HG02884 (cell line): ENCODE data around the gene C19orf67.
"Not testable (repeated sequence)": the region's sequence is repeated elsewhere in the genome, so short reads cannot be mapped to it uniquely, and the experiment has no call there.

ENCODE experiments used
- ATAC-seq: cut with Tn5 transposase; IDR thresholded peaks from one replicate; pipeline ENCODE4 v1.9.1; 2021; ENCODE audit warnings: mild to moderate bottlenecking, moderate library complexity; ENCODE audit not compliant: unreplicated experiment

The C19orf67 gene

DNA sequence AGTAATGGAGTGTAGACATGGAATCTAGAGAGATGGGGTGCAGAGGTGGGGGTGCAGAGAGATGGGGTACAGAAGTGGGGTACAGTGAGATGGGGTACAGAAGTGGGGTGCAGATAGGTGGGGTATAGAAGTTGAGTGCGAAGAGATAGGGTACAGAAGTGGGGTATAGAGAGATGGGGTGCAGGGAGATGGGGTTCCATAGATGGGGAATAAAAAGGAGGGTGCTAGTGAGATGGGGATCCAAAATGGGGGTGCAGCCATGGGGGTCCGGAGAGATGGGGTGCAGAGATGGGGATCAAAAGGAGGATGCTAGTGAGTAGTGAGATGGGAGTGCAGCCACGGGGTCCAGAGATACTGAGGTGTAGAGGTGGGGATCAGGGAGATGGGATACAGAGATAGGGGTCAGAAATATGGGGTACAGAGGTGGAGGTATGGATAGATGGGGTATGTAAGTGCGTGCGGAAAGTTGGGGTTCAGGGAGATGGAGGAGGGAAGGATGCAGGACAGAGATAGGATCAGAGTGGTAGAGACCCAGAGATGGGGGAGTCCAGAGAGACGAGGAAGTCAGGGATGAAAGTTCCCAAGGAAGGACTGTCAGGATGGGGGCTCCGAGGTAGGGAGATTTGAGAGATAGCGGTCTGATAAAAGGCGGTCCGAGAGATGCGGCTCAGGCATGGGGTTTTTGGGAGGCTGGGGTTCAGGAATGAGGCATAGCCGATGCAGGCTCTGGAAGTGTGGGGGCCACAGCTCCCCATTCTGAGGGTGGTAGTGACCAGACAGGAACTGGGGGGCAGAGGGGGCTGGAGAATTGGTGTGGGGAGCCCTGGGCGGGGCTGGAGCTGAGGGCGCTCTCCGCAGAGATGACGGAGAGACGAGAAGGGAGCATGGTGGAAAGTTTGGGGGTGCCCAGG, 27.1 kb downstream of the C19orf67 start:
- ATAC-seq = no peak

- ATAC-seq = no peak
These were observed 28.7 kb downstream of the C19orf67 start for GRCh38 chr19:14056741-14057356.

DNA sequence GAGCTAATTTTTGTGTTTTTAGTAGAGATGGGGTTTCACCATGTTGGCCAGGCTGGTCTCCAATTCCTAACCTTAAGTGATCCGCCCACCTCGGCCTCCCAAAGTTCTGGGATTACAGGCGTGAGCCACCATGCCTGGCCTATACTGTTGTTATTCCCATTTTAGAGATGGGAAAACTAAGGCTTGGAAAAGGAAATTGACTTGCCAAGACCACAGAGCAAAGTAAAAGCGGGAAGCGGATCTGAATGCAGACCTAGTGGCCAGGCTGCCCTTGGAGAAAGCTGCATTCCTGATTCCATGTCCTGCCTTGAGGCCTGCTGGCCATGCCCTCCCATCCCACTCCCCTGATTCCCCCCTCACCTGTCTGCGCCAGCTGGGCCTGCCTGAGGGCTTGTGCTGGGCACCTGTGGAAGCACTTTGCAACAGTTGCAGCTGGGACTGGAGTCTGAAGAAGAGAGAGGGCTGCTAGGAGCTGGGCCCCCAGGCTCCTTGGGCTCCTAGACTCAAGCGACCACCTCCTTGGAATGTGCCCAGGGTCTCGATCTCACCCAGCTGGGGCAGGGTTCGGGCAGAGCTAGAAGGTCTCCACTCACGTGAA, 29.4 kb downstream of the C19orf67 start:
- ATAC-seq = no peak

DNA sequence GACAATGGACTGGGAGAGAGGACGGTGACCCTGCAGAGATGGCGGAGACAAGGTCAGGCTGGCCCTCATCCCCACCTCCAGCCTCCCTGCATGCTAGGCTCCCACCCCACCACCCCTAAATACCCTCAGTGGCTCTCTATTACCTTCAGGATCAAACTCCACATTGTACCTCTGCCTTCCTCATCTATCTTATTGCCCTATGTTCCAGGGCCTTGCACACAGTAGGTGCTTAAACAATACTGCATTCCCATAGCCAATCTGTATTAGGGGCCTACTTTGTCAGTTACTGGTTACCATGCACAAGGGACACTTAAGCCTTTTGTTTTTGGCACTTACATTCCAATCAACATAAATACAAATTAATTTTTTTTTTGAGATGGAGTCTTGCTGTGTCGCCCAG, 30.2 kb downstream of the C19orf67 start:
- ATAC-seq = no peak

- no peak for ATAC-seq
These were observed 30.9 kb downstream of the C19orf67 start for GRCh38 chr19:14054721-14055120.

- no peak for ATAC-seq
These were observed 31.5 kb downstream of the C19orf67 start for GRCh38 chr19:14054099-14054498.

DNA sequence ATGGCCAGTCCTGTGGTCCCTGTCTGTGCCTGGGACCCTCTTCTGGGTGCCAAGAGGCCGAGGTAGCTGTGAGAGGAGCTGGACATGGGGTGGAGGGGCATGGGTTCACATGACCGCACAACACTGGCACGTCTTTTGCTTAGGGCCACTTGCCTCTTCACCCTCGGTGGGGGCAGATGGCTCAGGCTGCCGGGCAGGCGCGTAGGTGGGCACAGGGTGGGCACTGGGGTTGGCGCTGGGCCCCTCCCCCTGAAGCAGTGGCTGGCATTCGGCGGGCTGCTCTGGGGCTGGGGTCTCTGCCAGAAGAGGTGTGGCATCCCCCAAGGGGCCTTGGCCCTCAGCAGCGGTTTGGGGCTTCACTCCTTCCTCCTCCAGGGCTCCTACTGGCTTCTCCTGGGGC, 32.1 kb downstream of the C19orf67 start:
- no peak for ATAC-seq

DNA sequence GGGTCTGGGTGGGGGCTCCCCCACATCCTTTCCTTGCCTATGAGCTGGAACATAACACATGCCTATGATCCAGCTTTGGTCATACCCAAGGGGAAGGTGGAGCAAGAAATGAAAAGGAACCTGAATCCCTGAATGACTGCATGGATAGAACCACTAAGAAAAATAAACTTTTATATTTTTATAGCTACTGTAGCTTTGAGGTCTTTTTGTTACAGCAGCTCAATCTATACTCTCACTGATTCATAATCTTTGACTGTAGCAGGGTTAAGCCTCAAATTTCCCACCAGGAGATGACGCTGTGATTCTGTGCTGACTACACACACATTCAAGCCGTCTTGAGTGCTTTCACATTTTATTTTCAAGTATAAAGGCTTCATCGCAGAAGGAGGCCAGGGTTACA, 32.6 kb downstream of the C19orf67 start:
- no peak for ATAC-seq

DNA sequence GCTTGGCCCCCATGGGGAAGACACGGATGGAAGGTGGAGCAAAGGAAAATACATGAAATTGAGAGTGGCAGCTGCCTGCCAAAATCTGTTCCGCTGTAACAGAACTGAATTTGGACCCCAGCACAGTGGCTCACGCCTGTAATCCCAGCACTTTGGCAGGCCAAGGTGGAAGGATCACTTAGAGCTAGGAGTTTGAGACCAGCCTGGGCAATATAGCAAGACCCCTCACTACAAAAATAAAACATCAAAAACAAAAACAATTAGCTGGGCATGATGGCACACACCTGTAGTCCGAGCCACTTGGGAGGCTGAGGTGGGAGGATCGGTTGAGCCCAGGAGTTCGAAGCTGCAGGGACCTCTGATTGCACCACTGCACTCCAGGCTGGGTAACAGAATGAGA, 33.1 kb downstream of the C19orf67 start:
- ATAC-seq = no peak

- ATAC-seq = no peak
These were observed 33.6 kb downstream of the C19orf67 start for GRCh38 chr19:14051980-14052379.

- ATAC-seq = not testable (repeated sequence)
These were observed 34.6 kb downstream of the C19orf67 start for GRCh38 chr19:14050961-14051360.

- no peak for ATAC-seq
These were observed 35.1 kb downstream of the C19orf67 start for GRCh38 chr19:14050512-14050911.

DNA sequence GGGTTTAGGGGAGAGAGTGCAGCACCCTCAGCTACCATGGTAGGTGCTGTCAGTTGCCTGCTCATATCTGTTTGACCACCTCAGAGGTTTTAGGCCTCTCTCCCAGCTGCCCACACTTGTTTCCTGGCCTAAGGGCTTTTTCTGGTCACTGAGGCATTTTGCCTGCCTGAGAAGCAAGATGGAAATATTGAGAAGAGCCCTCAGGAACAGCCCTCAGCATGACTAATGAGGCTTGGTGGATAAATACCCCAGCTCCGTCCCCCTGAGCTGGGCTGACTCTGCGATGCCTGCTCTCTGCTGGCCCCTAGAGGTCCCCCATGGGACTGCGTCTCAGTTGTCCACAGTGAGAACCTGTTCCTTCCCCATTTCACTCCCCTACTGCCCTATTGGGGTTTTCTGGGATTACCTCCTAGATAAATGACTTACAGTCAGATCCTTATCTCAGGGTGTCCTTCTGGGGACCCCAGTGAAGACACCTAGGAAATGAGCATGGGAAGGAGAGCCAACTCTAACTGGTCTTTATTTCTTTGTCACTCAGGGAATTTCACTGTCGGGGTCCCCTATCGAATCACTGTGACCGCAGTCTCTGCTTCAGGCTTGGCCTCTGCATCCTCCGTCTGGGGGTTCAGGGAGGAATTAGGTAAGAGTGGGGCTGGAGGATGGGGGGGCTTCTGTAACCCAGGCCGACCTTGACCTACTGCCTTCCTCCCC, 37.0 kb downstream of the C19orf67 start:
- no peak for ATAC-seq

- not testable (repeated sequence) for ATAC-seq
These were observed 37.7 kb downstream of the C19orf67 start for GRCh38 chr19:14047866-14048265.

DNA sequence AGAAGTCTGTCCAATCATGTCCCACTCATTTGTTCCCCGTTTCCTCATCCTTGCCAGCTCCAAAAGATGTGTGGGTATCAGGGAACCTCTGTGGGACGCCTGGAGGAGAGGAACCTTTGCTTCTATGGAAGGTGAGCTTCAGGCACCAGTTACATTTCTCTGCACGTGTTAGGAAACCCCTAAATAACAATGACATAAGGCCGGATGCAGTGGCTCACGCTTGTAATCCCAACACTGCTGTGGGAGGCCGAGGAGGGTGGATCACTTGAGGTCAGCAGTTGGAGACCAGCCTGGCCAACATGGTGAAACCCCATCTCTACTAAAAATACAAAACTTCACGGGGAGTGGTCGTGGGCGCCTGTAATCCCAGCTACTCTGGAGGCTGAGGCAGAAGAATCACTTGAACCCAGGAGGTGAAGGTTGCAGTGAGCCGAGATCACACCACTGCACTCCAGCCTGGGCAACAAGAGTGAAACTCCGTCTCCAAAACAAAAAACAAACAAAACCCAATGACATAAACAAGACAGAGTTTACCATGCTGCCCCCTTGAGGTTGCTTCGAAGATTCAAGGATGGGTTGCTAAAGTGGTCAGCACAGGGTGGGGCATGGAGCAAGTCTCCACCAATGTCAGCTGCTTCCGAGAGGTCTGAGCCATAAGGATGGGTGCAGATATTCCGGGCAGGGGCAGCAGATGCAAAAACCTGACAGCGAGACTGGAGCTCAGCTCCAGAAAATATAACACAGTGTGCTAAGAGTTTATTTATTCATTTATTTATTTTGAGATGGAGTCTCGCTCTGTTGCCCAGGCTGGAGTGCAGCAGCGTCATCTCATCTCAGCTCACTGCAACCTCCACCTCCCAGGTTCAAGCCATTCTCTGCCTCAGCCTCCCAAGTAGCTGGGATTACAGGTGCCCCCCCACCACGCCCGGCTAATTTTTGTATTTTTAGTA, 42.6 kb downstream of the C19orf67 start:
- ATAC-seq = not testable (repeated sequence)

DNA sequence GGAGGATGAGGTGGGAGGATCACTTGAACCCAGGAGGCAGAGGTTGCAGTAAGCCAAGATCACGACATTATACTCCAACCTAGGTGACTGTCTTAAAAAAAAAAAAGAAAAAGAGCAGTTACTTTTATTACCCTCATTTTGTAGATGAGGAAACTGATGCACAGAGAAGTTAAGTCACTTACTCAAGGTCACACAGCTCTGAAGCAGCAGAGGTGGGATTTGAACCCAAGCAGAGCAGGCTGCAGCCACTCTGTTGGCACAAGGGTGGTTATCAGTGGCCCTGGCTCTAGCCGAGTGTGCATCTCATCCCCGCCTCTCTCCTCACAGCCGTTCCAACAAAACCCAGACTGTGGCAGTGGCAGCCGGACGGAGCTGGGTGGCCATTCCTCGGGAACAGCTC, 46.4 kb downstream of the C19orf67 start:
- ATAC-seq = no peak

DNA sequence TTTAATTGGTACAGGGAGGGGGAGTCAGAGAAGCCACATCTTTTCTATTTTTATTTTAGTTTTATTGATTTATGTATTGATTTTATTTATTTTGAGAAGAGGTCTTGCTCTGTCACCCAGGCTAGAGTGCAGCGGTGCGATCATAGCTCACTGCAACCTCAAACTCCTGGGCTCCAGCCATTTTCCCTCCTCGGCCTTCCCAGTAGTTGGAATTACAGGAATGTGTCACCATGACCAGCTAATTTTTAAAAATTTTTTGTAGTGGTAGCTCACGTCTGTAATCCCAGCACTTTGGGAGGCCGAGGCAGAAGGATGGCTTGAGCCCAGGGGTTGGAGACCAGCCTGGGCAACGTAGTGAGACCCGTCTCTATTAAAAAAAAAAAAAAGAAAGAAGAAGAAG, 49.9 kb downstream of the C19orf67 start:
- no peak for ATAC-seq

DNA sequence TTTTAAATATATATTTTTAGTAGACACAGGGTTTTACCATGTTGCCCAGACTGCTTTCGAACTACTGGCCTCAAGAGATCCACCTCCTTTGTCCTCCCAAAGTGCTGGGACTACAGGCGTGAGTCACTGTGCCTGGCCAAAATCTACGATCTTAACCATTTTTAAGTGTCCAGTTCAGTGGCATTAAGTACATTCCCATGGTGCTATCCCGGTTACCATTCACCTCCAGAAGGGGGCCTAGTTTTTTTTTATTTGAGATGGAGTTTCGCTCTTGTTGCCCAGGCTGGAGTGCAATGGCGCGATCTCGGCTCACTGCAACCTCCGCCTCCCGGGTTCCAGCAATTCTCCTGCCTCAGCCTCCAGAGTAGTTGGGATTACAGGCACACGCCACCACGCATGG, 50.4 kb downstream of the C19orf67 start:
- not testable (repeated sequence) for ATAC-seq

GRCh38 chr19:14033946-14034345, 51.6 kb downstream of the C19orf67 start:
- no peak for ATAC-seq
